Ascending aorta (tissue), 2 donors: ENCODE results near the gene ACTG1. TPM values are rescaled to one million over a fixed set of nuclear protein-coding genes. Genes with fewer than 3 reads are reported as not detected.

Source experiments
- DNase-seq, 2 donors: peaks; one replicate each; pipeline ENCODE4 v3.0.0-alpha.2; 2019; ENCODE audit warnings: low spot score in 2 of 2
- H3K27ac ChIP-seq, 2 donors: fragments of 200-600 bp; sonication (generic); one replicate each; pipeline ENCODE4 v1.5.1; 2016 to 2017; ENCODE audit warnings: mild to moderate bottlenecking in 1 of 2
- H3K27me3 ChIP-seq: fragments of 200-600 bp; sonication (generic); one replicate; pipeline ENCODE4 v1.5.1; 2017
- H3K36me3 ChIP-seq, 2 donors: fragments of 200-600 bp; sonication (generic); one replicate each; pipeline ENCODE4 v1.5.1; 2016
- H3K4me1 ChIP-seq, 2 donors: fragments of 200-600 bp; sonication (generic); one replicate each; pipeline ENCODE4 v1.5.1; 2016 to 2017; ENCODE audit warnings: mild to moderate bottlenecking in 1 of 2
- H3K4me3 ChIP-seq, 2 donors: fragments of 200-600 bp; sonication (generic); one replicate each; pipeline ENCODE4 v1.5.1; 2016 to 2017; ENCODE audit warnings: mild to moderate bottlenecking in 1 of 2
- H3K9me3 ChIP-seq, 2 donors: fragments of 200-600 bp; sonication (generic); one replicate each; pipeline ENCODE4 v1.5.1; 2016
- intact Hi-C: fragments of 100-400 bp; cut with DNase I; formaldehyde crosslinking; loops from one replicate; pipeline ENCODE4 v1.15.1; 2023
- total RNA-seq: library from RNA; depleted of rRNA; stranded (reverse); fragments of >200 nt; gene quantifications from one replicate; pipeline ENCODE4 v1.1.0, GENCODE V29; 2016
- TF ChIP-seq, protein P1 (sequence below), 3 experiments: fragments of 200-600 bp in 2 of 3; fragments of 450-650 bp in 1 of 3; sonication (generic) in 2 of 3; IDR thresholded peaks; one replicate each; pipeline ENCODE4 v1.5.1; 2016 to 2019; ENCODE audit warnings: antibody characterized with exemption in 3 of 3, mild to moderate bottlenecking in 1 of 3, moderate library complexity in 1 of 3

ACTG1 gene
- total RNA-seq, 1 donor from 2014 or later, result 6,075 TPM

DNA sequence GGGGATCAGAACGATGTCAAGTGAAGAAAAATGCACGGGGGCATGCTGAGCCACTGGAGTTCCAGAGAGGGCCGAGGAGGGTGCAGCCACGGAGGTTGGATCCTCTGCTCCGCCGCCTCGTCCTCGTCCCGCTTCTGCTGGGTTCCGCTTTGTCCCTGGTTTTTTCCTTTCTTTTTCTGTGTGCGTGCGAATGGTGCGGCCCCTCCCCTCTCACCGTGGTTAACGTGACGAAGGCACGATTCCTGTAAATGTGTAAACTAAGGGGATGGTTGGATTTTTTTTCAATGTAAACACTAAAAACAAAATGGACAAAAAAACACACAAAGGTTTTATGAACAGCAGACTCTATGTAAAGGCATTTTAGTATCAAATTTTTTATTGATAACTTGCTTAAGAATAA is 46.7 kb downstream of the ACTG1 start:
- DNase-seq, result no peak
- intact Hi-C loops, result no loop called here
- Histone ChIP-seq H3K27me3 (no peaks in the 10 kb centered on the region), H3K4me3 (no peak overlapping the region), H3K27ac (no peak overlapping the region), H3K9me3 (no peaks in the 10 kb centered on the region), H3K36me3 (peaks cover 27 to 34% of the 10 kb centered on the region in 2 donors), H3K4me1 (no peaks in the 10 kb centered on the region)
- TF ChIP-seq, protein P1, sequence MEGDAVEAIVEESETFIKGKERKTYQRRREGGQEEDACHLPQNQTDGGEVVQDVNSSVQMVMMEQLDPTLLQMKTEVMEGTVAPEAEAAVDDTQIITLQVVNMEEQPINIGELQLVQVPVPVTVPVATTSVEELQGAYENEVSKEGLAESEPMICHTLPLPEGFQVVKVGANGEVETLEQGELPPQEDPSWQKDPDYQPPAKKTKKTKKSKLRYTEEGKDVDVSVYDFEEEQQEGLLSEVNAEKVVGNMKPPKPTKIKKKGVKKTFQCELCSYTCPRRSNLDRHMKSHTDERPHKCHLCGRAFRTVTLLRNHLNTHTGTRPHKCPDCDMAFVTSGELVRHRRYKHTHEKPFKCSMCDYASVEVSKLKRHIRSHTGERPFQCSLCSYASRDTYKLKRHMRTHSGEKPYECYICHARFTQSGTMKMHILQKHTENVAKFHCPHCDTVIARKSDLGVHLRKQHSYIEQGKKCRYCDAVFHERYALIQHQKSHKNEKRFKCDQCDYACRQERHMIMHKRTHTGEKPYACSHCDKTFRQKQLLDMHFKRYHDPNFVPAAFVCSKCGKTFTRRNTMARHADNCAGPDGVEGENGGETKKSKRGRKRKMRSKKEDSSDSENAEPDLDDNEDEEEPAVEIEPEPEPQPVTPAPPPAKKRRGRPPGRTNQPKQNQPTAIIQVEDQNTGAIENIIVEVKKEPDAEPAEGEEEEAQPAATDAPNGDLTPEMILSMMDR (IDR thresholded peaks at IDR 0.05), result no peak

DNA sequence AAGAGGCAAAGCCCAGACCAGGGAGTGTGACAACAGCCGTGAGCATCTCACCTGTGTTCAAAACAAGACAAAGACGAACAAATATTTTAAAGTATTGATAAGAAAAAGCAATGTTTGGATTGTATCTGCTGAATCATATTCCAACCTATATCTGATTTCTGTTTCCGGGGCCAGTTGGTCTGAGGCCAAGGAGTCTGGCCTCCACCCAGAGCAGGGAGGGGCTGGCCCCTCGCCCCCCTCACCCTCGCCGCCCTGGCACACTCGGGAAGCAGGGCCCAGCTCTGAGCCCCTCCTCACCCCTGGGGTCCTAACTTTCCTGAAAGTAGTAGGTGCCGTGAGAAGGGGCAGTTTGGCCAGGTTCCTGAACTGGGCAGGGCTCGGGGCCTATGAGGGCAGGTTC is 48.0 kb downstream of the ACTG1 start:
- DNase-seq, result no peak

DNA sequence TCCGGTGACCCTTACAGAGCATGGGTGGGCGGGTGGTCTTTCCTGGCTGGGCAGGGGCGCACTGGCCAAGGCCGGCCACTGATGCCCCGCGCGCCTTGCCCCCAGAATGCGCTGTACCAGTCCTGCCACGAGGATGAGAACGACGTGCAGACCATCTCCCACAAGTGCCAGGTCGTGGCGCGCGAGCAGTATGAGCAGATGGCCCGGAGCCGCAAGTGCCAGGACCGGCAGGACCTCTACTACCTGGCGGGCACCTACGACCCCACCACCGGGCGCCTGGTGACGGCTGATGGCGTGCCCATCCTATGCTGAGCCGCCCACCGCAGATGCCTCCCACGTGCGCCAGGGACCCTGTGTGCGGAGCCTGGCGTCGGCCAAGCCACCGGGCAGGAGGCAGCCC is 49.1 kb downstream of the ACTG1 start:
- intact Hi-C loops, result no loop called here

More for the DNA sequence above, 48.0 kb downstream of the ACTG1 start:
- H3K4me1 ChIP-seq, result no peaks in the 10 kb centered on the region
- peaks cover 33 to 47% of the 10 kb centered on the region in 2 donors for H3K36me3 ChIP-seq
- H3K4me3 ChIP-seq, result no peak overlapping the region
- no peaks in the 10 kb centered on the region for H3K27me3 ChIP-seq
- H3K9me3 ChIP-seq, result no peaks in the 10 kb centered on the region
- intact Hi-C loops, result no loop called here
- H3K27ac ChIP-seq, result no peak overlapping the region
- TF ChIP-seq, protein P1 (IDR thresholded peaks at IDR 0.05), result no peak

DNA sequence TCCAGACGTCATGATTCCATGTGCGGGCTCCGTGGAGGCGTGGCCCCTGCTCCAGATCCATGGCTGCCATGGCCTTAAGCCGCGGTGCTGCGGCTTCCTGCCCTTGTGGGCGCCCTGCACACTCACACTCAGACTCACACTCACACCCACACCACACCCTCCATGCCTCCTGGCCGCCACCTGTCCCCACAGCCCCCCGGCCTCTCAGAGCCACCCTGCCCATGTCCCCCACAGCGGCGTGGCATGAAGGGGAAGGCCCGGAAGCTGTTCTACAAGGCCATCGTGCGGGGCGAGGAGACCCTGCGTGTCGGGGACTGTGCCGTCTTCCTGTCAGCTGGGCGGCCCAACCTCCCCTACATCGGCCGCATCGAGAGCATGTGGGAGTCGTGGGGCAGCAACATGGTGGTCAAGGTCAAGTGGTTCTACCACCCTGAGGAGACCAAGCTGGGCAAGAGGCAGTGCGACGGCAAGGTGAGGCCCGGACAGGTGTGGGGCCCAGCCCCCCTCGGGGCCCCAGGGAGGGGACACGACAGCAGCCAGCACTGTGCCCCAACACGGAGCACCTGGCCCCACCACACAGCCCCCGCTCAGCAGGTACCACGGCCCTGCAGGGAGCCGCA is 50.0 kb downstream of the ACTG1 start:
- intact Hi-C loops, result no loop called here
- no peak for DNase-seq
- H3K27me3 ChIP-seq, result no peaks in the 10 kb centered on the region
- H3K4me1 ChIP-seq, result no peaks in the 10 kb centered on the region
- no peaks in the 10 kb centered on the region for H3K9me3 ChIP-seq
- TF ChIP-seq, protein P1 (IDR thresholded peaks at IDR 0.05), result no peak
- H3K27ac ChIP-seq, result no peak overlapping the region
- peaks cover 48 to 64% of the 10 kb centered on the region in 2 donors for H3K36me3 ChIP-seq
- H3K4me3 ChIP-seq, result no peak overlapping the region

More for the DNA sequence above, 49.1 kb downstream of the ACTG1 start:
- TF ChIP-seq, protein P1 (IDR thresholded peaks at IDR 0.05), result no peak
- no peaks in the 10 kb centered on the region for H3K27me3 ChIP-seq
- H3K4me3 ChIP-seq, result no peak overlapping the region
- H3K27ac ChIP-seq, result no peak overlapping the region
- DNase-seq, result no peak
- H3K36me3 ChIP-seq, result peaks cover 43 to 58% of the 10 kb centered on the region in 2 donors
- H3K9me3 ChIP-seq, result no peaks in the 10 kb centered on the region
- no peaks in the 10 kb centered on the region for H3K4me1 ChIP-seq

DNA sequence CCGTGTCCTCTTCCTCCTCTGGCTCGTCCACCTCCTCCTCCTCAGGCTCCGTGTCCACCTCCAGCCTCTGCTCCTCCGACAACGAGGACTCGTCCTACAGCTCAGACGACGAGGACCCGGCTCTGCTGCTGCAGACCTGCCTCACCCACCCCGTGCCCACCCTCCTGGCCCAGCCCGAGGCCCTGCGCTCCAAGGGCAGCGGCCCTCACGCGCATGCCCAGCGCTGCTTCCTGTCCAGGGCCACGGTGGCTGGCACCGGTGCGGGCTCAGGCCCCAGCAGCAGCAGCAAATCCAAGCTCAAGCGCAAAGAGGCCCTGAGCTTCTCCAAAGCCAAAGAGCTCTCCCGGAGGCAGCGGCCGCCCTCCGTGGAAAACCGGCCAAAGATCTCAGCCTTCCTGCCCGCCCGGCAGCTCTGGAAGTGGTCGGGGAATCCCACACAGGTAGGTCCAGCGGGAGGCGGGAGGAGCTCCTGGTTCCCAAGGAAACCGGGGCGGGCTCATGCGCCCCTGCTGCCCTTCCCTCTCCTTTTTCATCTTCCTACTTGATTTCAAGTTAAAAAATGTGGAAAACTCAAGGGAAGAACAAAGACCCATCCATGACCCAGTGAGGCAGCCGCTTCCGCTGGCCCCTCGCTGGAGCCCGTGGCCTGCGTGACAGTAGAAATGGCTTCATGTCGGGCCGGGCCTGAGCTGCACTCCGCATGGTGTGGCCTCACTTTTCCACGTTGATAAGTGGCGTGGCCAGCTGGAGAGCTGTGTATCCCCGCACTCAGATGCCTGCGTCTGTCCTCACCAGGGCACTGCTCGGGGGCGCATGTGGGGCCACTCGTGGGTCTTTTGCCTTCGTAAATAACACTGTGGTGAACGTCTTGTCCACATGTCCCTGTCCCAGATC is 50.7 kb downstream of the ACTG1 start:
- intact Hi-C loops, result no loop called here
- Histone ChIP-seq H3K27me3 (no peaks in the 10 kb centered on the region), H3K27ac (no peak overlapping the region), H3K36me3 (peaks cover 48 to 64% of the 10 kb centered on the region in 2 donors), H3K4me3 (no peak overlapping the region), H3K9me3 (no peaks in the 10 kb centered on the region), H3K4me1 (no peaks in the 10 kb centered on the region)
- no peak for DNase-seq
- TF ChIP-seq, protein P1 (IDR thresholded peaks at IDR 0.05), result no peak
